Measurements from ENCODE around the gene HOMER2. TPM values are rescaled to one million over a fixed set of nuclear protein-coding genes. Genes with fewer than 3 reads are reported as not detected.

Gene HOMER2
- total RNA-seq, 1 donor from 2014 or later = 21.0 TPM

- no peaks in the 10 kb centered on the region for H3K27me3 Mint-ChIP-seq
- DNase-seq (ENCODE audit: low spot score, unreplicated experiment) = no peak
- H3K9me3 Mint-ChIP-seq (ENCODE audit: low read depth) = no peaks in the 10 kb centered on the region
- no peak overlapping the region for H3K4me3 Mint-ChIP-seq (ENCODE audit: low read depth)
- H3K4me1 Mint-ChIP-seq (ENCODE audit: low read depth) = peaks cover 2% of the 10 kb centered on the region
- TF ChIP-seq, protein P1, sequence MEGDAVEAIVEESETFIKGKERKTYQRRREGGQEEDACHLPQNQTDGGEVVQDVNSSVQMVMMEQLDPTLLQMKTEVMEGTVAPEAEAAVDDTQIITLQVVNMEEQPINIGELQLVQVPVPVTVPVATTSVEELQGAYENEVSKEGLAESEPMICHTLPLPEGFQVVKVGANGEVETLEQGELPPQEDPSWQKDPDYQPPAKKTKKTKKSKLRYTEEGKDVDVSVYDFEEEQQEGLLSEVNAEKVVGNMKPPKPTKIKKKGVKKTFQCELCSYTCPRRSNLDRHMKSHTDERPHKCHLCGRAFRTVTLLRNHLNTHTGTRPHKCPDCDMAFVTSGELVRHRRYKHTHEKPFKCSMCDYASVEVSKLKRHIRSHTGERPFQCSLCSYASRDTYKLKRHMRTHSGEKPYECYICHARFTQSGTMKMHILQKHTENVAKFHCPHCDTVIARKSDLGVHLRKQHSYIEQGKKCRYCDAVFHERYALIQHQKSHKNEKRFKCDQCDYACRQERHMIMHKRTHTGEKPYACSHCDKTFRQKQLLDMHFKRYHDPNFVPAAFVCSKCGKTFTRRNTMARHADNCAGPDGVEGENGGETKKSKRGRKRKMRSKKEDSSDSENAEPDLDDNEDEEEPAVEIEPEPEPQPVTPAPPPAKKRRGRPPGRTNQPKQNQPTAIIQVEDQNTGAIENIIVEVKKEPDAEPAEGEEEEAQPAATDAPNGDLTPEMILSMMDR (IDR thresholded peaks at IDR 0.05; ENCODE audit: unreplicated experiment) = no peak
- H3K27ac Mint-ChIP-seq = no peak overlapping the region
- peaks cover 1% of the 10 kb centered on the region for H3K36me3 Mint-ChIP-seq (ENCODE audit: insufficient read depth)
These were observed 30.6 kb downstream of the HOMER2 start for GRCh38 chr15:82921939-82922338.

GRCh38 chr15:82921242-82921641 is 31.3 kb downstream of the HOMER2 start:
- TF ChIP-seq, protein P1 (IDR thresholded peaks at IDR 0.05; ENCODE audit: unreplicated experiment) = no peak
- DNase-seq (ENCODE audit: low spot score, unreplicated experiment) = no peak
- no peak overlapping the region for H3K4me3 Mint-ChIP-seq (ENCODE audit: low read depth)
- no peaks in the 10 kb centered on the region for H3K9me3 Mint-ChIP-seq (ENCODE audit: low read depth)
- peaks cover 1% of the 10 kb centered on the region for H3K36me3 Mint-ChIP-seq (ENCODE audit: insufficient read depth)
- no peak overlapping the region for H3K27ac Mint-ChIP-seq
- H3K27me3 Mint-ChIP-seq = no peaks in the 10 kb centered on the region
- peaks cover 2% of the 10 kb centered on the region for H3K4me1 Mint-ChIP-seq (ENCODE audit: low read depth)

- no peaks in the 10 kb centered on the region for H3K27me3 Mint-ChIP-seq
- H3K4me3 Mint-ChIP-seq (ENCODE audit: low read depth) = no peak overlapping the region
- H3K9me3 Mint-ChIP-seq (ENCODE audit: low read depth) = no peaks in the 10 kb centered on the region
- no peak overlapping the region for H3K27ac Mint-ChIP-seq
- no peak for DNase-seq (ENCODE audit: low spot score, unreplicated experiment)
- H3K4me1 Mint-ChIP-seq (ENCODE audit: low read depth) = peaks cover 2% of the 10 kb centered on the region
- TF ChIP-seq, protein P1 (IDR thresholded peaks at IDR 0.05; ENCODE audit: unreplicated experiment) = no peak
- peaks cover under 1% of the 10 kb centered on the region for H3K36me3 Mint-ChIP-seq (ENCODE audit: insufficient read depth)
These were observed 33.2 kb downstream of the HOMER2 start for GRCh38 chr15:82919231-82919886.

GRCh38 chr15:82918607-82919230 is 33.8 kb downstream of the HOMER2 start:
- Mint-ChIP-seq H3K9me3 (ENCODE audit: low read depth) (no peaks in the 10 kb centered on the region), H3K4me3 (ENCODE audit: low read depth) (no peak overlapping the region), H3K27me3 (no peaks in the 10 kb centered on the region), H3K27ac (no peak overlapping the region), H3K36me3 (ENCODE audit: insufficient read depth) (no peaks in the 10 kb centered on the region), H3K4me1 (ENCODE audit: low read depth) (peaks cover 2% of the 10 kb centered on the region)
- DNase-seq (ENCODE audit: low spot score, unreplicated experiment) = no peak
- TF ChIP-seq, protein P1 (IDR thresholded peaks at IDR 0.05; ENCODE audit: unreplicated experiment) = no peak

DNA sequence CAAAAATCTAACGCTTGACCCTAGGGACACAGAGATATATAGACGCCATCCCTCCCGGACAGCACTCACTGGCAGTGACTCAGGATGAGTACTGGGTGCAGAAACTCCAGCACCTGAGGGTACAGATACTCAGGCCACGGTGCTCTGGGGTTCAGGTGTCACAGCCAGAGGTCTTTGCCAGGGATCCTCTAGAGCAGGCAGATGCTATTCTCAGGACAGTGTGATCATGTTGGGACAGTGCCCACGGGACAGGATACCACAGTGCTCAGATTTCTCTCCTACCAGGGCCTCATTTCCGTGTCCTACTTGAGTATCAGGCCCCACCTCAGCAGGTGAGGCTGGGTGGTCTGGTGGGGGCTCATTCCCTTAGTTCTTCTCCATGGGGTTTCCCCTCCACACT is 34.4 kb downstream of the HOMER2 start:
- Mint-ChIP-seq H3K36me3 (ENCODE audit: insufficient read depth) (no peaks in the 10 kb centered on the region), H3K27ac (no peak overlapping the region), H3K9me3 (ENCODE audit: low read depth) (no peaks in the 10 kb centered on the region), H3K4me3 (ENCODE audit: low read depth) (no peak overlapping the region), H3K27me3 (no peaks in the 10 kb centered on the region), H3K4me1 (ENCODE audit: low read depth) (peaks cover 2% of the 10 kb centered on the region)
- no peak for DNase-seq (ENCODE audit: low spot score, unreplicated experiment)
- TF ChIP-seq, protein P1 (IDR thresholded peaks at IDR 0.05; ENCODE audit: unreplicated experiment) = no peak
